HG02623 (cell line): ENCODE measurements around the gene CHD9.
"Not testable (repeated sequence)": the region's sequence is repeated elsewhere in the genome, so short reads cannot be mapped to it uniquely, and the experiment has no call there.

Experiments
- ATAC-seq: cut with Tn5 transposase; IDR thresholded peaks from one replicate; pipeline ENCODE4 v1.9.1; 2021; ENCODE audit warnings: moderate library complexity; ENCODE audit not compliant: unreplicated experiment

Gene CHD9

DNA sequence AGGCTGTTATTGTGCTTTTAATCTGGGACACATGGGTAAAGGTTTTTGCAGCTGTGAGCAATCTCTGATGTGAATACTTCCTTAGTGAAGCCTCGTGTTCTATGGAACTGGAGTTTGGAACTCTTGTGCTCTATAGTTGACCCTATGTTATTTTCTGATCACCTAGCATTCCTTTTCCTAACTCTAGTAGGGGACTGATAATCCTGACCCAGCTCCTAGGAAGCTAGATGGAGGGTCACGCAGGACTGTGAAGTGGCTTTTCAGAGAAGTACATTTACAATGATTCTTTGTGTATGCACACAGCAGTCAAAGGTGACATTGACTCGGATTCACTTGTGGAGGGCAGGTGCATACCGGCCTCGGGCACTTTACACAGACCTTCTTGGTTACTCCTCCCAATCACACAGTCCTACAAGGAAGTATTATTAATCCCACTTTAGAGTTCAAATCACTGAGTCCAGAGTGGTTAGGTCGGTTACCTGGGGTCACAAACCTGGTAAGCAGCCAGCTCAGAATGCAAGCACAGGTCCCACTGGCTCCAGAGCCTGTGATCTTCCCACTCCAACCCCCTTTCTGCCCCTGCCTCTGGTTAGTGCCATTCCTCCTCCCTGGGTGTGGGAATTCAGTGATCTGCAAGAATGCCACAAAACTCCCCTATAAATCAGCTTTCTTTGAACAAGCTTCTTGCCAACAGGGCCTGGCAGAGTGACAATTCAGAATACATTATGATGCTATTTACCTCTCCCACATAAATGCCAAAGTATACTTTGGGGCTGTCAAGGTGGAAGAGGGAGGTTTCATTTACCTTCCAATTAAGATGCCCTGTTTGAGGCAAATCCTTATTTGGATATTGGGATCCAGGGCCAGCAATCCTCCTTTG, 9.2 kb upstream of the CHD9 start:
- ATAC-seq = no peak

- not testable (repeated sequence) for ATAC-seq
These were observed 7.3 kb upstream of the CHD9 start for GRCh38 chr16:53047515-53047914.

DNA sequence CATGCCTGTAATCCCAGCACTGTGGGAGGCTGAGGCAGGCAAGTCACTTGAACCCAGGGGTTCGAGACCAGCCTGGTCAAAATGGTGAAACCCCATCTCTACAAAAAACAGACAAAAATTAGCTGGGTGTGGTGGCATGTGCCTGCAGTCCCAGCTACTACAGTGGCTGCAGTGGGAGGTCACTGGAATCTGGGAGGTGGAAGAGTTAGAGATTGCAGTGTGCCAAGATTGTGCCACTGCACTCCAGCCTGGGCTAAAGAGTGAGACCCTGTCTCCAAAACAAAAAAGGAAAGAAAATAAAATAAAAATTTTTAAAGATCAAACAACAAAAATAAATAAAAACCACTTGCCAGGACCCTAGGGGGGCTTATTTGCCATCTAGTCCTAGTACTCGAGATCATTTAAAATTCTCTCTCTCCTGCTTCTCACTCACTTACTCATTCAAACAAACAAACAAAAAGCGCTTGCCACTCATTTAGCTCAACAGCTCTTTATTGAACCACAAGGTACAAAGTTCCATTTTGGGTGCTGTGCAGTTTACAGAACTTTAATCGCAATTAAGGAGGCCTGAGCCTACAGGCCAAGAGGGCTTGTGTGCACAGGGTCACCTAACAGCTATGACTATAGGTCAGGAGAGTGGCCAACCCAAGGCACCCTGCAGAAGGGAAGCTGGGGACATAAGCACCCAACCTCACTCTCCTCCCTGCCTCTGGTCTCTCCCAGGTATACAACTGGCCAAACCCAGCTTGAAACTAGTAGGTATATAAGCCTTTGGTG, 6.5 kb upstream of the CHD9 start:
- ATAC-seq = no peak

DNA sequence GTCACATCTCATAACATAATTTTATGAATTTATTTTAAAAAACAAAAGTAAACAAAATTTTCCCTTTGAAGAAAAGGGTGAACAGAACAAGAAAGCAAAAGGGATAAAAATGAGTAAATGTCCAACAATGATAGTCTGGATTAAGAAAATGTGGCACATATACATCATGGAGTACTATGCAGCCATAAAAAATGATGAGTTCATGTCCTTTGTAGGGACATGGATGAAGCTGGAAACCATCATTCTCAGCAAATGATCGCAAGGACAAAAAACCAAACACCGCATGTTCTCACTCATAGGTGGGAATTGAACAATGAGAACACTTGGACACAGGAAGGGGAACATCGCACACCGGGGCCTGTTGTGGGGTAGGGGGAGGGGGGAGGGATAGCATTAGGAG, 3.5 kb upstream of the CHD9 start:
- ATAC-seq = not testable (repeated sequence)

DNA sequence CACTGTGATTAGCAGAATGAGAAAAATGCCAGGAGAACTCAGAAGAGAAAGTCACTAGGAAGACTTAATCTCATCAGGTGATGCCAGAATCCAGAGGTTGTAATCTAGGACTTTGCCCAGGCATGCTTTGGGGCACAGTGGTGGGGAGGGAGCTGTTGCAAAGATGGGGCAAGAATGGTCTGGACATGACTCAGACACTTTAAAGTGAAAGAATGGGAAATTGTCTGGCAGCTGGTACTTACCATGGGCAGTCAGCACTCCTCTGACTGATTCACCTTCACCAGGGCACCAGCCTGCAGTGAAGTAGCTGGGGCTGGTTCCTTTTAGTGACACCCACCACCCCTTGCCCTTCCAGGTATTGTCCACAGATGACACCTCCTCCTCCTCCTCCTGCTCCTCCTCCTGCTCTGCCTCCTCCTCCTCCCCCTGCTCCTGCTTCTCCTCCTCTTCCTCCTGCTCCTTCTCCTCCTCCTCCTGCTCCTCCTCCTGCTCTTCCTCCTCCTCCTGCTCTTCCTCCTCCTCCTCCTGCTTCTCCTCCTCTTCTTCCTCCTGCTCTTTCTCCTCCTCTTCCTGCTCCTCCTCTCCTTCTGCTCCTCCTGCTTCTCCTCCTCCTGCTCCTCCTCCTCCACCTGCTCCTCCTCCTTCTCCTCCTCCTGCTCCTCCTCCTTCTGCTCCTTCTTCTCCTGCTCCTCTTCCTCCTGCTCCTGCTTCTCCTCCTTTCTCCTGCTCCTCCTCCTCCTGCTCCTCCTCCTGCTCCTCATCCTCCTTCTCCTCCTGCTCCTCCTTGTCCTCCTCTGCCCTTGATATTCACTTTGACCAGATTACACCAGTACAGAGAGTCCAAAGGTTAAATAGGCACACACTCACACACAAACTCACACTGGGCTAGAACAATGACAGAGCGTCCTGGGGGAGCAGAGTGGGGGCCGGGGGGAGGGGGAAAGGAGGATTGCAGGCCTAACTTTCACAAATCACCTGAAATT, 2.0 kb upstream of the CHD9 start, which contains the start of gene CHD9NB:
CHD9NB (minus strand) TSS at position 379 of the 983 bp plus-strand sequence. CDS start 8,739 bp downstream, outside the sequence.
- ATAC-seq = no peak

DNA sequence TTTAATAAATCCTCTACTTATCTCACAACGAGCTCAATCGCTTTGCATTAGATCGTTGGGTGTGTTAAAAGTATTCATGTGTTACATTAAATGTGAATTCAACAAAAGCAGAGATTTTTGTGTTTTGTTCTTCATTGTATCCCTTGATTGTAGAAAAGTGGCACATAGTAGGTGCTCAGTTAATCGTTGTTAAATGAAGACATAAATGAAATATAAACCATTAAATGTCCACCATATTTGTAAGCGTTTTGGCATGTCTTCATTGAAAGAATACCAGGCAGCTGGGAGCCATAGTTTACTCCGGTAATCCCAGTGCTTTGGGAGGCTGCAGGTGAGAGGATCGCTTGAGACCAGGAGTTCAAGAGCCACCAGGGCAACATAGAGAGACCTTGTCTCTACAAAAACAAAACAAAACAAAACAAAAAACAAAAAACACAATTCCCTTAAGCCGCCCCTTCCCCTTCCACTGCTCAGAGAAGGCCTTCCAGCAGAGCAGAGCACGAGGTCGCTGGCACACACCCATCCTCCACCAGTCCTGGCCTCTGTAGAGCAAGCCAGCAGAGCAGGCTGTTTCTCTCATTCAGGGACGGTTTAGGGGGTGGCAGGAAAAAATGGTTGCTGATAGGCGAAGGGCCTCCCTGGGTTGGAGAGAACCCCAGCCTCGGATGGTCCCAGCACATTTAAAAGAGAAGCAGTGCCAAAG, 673 bp upstream of the CHD9 start:
- ATAC-seq = peak; percentile 22

DNA sequence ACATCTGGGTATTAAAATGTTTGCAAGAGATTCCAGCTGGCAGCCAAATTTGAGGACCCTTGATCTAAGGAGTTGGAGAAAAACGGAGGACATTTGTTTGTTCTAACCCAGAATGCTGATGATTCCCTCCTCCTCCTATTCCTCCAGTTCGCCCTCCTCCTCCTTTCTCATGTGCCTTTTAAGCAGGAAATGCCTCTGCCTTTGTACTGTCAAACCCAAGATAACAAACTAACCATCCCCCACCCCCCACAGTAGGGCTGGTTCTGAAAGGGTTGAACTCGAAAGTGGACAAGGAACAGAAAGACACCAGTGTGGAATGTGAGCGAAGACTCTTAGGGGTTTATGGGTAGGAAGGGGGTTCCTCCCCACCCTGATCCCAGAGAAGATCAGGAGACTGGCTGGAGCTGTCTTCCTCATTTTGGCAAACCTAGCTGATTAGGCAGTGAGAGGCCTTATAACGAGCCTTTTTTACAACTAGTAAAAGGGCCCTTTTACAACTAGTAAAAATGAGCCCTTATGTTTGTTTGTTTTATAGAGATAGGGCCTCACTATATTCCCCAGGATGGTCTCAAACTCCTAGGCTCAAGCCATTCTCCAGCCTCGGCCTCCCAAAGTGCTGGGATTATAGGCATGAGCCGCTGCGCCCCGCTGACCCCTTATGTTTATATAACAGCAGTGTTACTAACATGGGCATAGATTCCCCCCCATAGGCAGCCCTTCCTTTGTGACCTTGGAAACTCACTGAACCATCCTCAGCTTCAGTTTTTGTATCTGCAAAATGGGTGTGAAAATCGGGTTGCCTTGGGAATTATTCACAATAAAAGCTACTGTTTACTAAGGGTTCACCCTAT, 975 bp downstream of the CHD9 start:
- ATAC-seq = no peak

- no peak for ATAC-seq
These were observed 1.6 kb downstream of the CHD9 start for GRCh38 chr16:53056392-53056881.

DNA sequence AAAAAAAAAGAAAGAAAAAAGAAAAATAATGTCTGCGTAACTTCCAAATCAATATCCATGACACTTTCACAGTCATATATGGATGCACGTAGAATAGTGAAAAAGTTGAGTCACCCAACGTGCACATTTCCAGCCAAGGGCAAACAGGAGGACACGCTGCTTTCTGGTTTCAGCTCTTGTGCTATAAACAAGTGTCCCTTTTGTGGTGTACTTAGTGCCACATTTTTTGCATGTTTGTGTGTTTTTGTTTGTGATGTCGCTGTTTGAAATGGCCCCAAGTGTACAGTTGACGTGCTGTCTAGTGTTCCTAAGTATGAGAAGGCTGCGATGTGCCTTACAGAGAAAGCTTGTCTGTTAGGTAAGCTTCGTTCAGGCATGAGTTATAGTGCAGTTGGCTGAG, 2.9 kb downstream of the CHD9 start:
- ATAC-seq = no peak

GRCh38 chr16:53058441-53058840, 3.6 kb downstream of the CHD9 start:
- ATAC-seq = no peak

DNA sequence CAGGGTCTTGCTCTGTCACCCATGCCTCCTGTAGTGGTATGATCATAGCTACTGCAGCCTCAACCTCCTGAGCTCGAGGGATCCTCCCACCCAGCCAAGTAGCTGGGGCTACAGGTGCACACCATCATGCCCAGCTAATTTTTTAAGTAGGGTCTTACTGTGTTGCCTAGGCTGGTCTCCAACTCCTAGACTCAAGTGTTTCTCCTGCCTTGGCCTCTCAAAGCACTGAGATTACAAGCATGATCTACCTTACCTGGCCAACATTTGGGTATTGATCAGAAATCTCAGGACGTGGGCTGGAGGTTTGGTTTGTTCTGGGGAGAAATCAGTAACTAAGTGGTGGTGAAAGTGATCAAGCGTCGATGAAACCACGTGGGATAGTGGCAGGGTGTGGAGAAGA, 4.1 kb downstream of the CHD9 start:
- no peak for ATAC-seq

GRCh38 chr16:53059672-53060071, 4.9 kb downstream of the CHD9 start:
- no peak for ATAC-seq

- no peak for ATAC-seq
These were observed 6.5 kb downstream of the CHD9 start for GRCh38 chr16:53061256-53061655.

- ATAC-seq = peak; percentile 80
These were observed 6.9 kb downstream of the CHD9 start for GRCh38 chr16:53061701-53062159.

- no peak for ATAC-seq
These were observed 9.3 kb downstream of the CHD9 start for GRCh38 chr16:53064081-53064578.

DNA sequence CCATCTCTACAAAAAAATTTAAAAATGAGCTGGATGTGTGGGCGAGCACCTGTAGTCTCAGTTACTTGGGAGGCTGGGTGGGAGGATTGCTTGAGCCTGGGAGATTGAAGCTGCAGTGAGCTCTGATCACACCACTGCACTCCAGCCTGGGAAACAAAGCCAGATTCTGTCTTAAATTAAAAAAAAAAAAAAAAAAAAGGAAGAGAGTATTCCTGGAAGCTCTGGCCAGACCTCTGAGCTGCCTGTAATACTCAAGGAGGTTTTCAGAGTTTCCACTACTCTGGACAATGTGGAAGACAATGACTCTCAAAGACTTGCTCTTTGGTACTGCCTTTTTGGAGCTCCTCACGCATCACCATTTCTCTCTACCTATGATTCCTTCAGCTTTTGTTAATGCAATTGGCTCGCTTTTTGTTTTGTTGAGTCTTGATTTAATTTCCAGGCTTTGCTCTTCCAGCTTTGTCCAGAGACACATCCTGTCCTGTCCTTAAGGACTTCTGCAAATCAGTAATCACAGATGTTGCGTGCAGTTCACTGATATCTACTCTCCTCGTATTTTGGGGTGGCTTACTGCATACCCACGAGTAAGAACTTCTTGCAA, 10.8 kb downstream of the CHD9 start:
- no peak for ATAC-seq

DNA sequence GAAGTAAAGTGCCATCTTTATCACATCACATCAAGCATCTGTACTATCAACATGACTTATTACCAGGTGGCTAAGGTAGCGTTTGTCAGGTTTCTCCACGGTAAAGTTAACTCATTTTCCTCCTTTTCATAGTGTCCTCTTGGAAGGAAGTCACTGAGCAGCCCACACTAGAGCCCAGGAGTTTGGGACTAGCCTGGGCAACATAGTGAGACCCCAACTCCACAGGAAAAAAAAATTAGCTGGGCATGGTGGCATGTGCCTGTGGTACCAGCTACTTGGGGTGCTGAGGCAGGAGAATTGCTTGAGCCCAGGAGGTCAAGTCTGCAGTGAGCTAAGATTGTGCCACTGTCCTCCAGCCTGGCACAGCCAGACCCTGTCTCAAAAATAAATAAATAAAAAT, 12.9 kb downstream of the CHD9 start:
- ATAC-seq = no peak

DNA sequence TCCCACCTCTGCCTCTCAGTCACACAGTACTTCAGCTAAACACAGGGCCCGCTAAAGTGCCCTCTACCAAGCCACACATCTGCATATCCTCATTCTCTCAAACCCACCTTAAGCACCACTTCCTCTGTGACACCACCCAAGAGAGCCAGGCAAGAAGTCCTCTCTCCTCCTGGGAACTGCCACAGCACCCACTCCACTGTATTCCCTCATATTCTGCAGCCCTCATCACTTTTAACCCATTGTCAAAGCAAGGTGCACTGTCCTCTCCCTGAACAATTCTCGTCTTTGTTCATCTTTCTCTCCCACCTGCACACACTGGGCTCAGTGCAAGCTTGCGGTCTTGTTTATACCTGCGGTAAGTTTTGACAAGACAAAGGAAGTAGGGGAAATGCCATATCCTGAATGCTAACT, 13.6 kb downstream of the CHD9 start:
- ATAC-seq = peak; percentile 43
